HepG2 (cell line): Measurements from ENCODE around the gene SULT2B1. TPM values are rescaled to one million over a fixed set of nuclear protein-coding genes. Genes with fewer than 3 reads are reported as not detected.

ENCODE experiments used
- ATAC-seq: fragments of 200-7000 bp; cut with Tn5 transposase; 3 replicates; pipeline ENCODE4 v1.9.1; 2020; ENCODE audit warnings: mild to moderate bottlenecking, moderate library complexity
- BruUV-seq: library from RNA; stranded (reverse); fragments of 400-500 nt; replicated peaks from 2 replicates; lab custom pipeline; 2021; lab: Mats Ljungman, UMichigan
- CTCF ChIA-PET: fragments of 300-600 bp; formaldehyde crosslinking; extraction: SDS; loops from one replicate; lab custom pipeline; 2021; ENCODE audit warnings: low total read pairs, inconsistent platforms, low intra/inter-chr PET ratio; lab: Yijun Ruan, JAX
- POLR2A ChIA-PET: fragments of 350-600 bp; sonication (Branson Sonifier 250); formaldehyde crosslinking; loops from one replicate; lab custom pipeline; 2020; ENCODE audit warnings: antibody characterized with exemption, inconsistent platforms; lab: Yijun Ruan, JAX
- DNase-seq: peaks from one replicate; pipeline ENCODE4 v3.0.0-alpha.2; 2015; ENCODE audit warnings: low spot score
- FAIRE-seq: peaks from 3 replicates; lab custom pipeline; 2011; peaks lifted over from hg19 to GRCh38; lab: Jason Lieb, UNC
- H2AFZ ChIP-seq: one replicate; pipeline ENCODE4 v1.6.1; 2011; ENCODE audit warnings: low read length, inconsistent platforms
- H3K27ac ChIP-seq: fragments of 300-600 bp; 3 replicates; pipeline ENCODE4 v1.8.0; 2011; ENCODE audit warnings: mixed run types, mild to moderate bottlenecking, mixed read lengths, low read length, inconsistent platforms; ENCODE audit not compliant: insufficient read depth; ENCODE audit errors: extremely low read length
- H3K27me3 ChIP-seq, 2 experiments: fragments of 200-600 bp in 1 of 2; 2 replicates in 1 of 2; 3 replicates in 1 of 2; pipeline versions ENCODE4 v1.6.0 to v1.8.0; 2011; ENCODE audit warnings: low read length in 2 of 2, mild to moderate bottlenecking in 2 of 2, moderate library complexity in 2 of 2, inconsistent platforms in 1 of 2; ENCODE audit not compliant: insufficient read depth in 2 of 2, control insufficient read depth in 1 of 2
- H3K36me3 ChIP-seq, 2 experiments: fragments of 200-600 bp in 1 of 2; replicated peaks in 1 of 2; 2 replicates in 1 of 2; 3 replicates in 1 of 2; pipeline versions ENCODE4 v1.5.1 to v1.8.0; 2011; ENCODE audit warnings: low read length in 2 of 2, inconsistent platforms in 1 of 2; ENCODE audit not compliant: insufficient read depth in 2 of 2, control insufficient read depth in 1 of 2
- H3K4me1 ChIP-seq: 2 replicates; pipeline ENCODE4 v1.5.1; 2012; ENCODE audit warnings: low read length, inconsistent platforms; ENCODE audit not compliant: insufficient read depth
- H3K4me2 ChIP-seq: 2 replicates; pipeline ENCODE4 v1.6.0; 2011; ENCODE audit warnings: low read depth, low read length, inconsistent platforms
- H3K4me3 ChIP-seq, 3 experiments: fragments of 200-600 bp in 1 of 3; sonication (generic), shearing (Covaris generic) in 1 of 3; replicated peaks in 1 of 3; 2 replicates each; pipeline ENCODE4 v1.5.1; 2011 to 2016; ENCODE audit warnings: low read length in 3 of 3, inconsistent platforms in 2 of 3, low read depth in 2 of 3, mild to moderate bottlenecking in 2 of 3, control low read depth in 1 of 3, mixed read lengths in 1 of 3; ENCODE audit not compliant: insufficient read depth in 1 of 3
- H3K79me2 ChIP-seq: one replicate; pipeline ENCODE4 v1.6.1; 2011; ENCODE audit warnings: low read length, inconsistent platforms; ENCODE audit not compliant: insufficient read depth
- H3K9ac ChIP-seq: 2 replicates; pipeline ENCODE4 v1.6.0; 2011; ENCODE audit warnings: mild to moderate bottlenecking, low read depth, low read length, inconsistent platforms; ENCODE audit not compliant: insufficient read depth
- H3K9me3 ChIP-seq: 2 replicates; pipeline ENCODE4 v1.5.1; 2012; ENCODE audit warnings: mild to moderate bottlenecking, low read length
- H4K20me1 ChIP-seq: 2 replicates; pipeline ENCODE4 v1.6.0; 2011; ENCODE audit warnings: inconsistent platforms, mild to moderate bottlenecking, low read length, moderate library complexity; ENCODE audit not compliant: insufficient read depth
- HNRNPK ChIP-seq: fragments of 200-400 bp; formaldehyde crosslinking; IDR thresholded peaks from 2 replicates; pipeline ENCODE4 v1.6.1; 2018; ENCODE audit warnings: low read length, low read depth, moderate library complexity, mild to moderate bottlenecking; ENCODE audit not compliant: poor library complexity, severe bottlenecking
- PCBP1 ChIP-seq: fragments of 200-400 bp; formaldehyde crosslinking; IDR thresholded peaks from 2 replicates; pipeline ENCODE4 v1.6.1; 2017; ENCODE audit warnings: mild to moderate bottlenecking, low read depth, low read length, borderline replicate concordance
- PCBP2 ChIP-seq: fragments of 200-400 bp; formaldehyde crosslinking; optimal IDR thresholded peaks from 2 replicates; pipeline ENCODE3; 2018; ENCODE audit warnings: low read length, low read depth; ENCODE audit not compliant: poor library complexity, severe bottlenecking
- RFXANK ChIP-seq: IDR thresholded peaks from 2 replicates; pipeline ENCODE4 v1.6.1; 2016
- TIGD3 ChIP-seq: sonication (generic); formaldehyde crosslinking; IDR thresholded peaks from 2 replicates; pipeline ENCODE4 v1.5.1; 2020; ENCODE audit warnings: mild to moderate bottlenecking, missing genetic modification reagents, borderline replicate concordance
- ZKSCAN5 ChIP-seq: sonication (generic); formaldehyde crosslinking; IDR thresholded peaks from 2 replicates; pipeline ENCODE4 v1.5.1; 2020; ENCODE audit warnings: mild to moderate bottlenecking, missing genetic modification reagents
- ZNF263 ChIP-seq: sonication (generic); formaldehyde crosslinking; IDR thresholded peaks from 2 replicates; pipeline ENCODE4 v1.4.0; 2020; ENCODE audit warnings: missing genetic modification reagents
- WGBS: methylation state at CpG from one replicate; pipeline ENCODE4 v1.1.6; 2017; ENCODE audit warnings: low lambda C conversion rate; 5-methylcytosine and 5-hydroxymethylcytosine counted together
- in situ Hi-C: cut with HindIII; loops from 2 replicates; pipeline ENCODE4 v1.10.0; 2017; ENCODE audit warnings: low pct_unique_long_range_greater_than_20kb; ENCODE audit not compliant: extremely low pct_ligation_motif_present
- intact Hi-C: fragments of 100-400 bp; cut with micrococcal nuclease; formaldehyde crosslinking; loops from one replicate; pipeline ENCODE4 v1.10.0; 2022; ENCODE audit not compliant: unreplicated experiment
- polyA plus RNA-seq, 8 experiments: library from polyadenylated mRNA; depleted of rRNA in 3 of 8; stranded (reverse) in 7 of 8; unstranded in 1 of 8; fragments of >200 nt; fragmentation: Illumina TruSeq in 4 of 8; extraction: Trizol in 4 of 8; gene quantifications; 2 replicates each; pipeline versions ENCODE4 v1.2.1 to v1.2.3, GENCODE V29; 2011 to 2016; ENCODE audit warnings: low read depth in 4 of 8, missing spikeins in 1 of 8, mixed read lengths in 1 of 8; ENCODE audit not compliant: insufficient read depth in 1 of 8
- total RNA-seq, 5 experiments: library from RNA; depleted of rRNA; stranded (reverse); fragments of >200 nt; fragmentation: Illumina TruSeq; extraction: Trizol; gene quantifications; 2 replicates each; pipeline ENCODE4 v1.2.3, GENCODE V29; 2016; ENCODE audit warnings: low read depth in 1 of 5

SULT2B1 gene
- total and polyA plus RNA-seq, 2 of the 13 experiments (the other 11 are each of a cell fraction or from before 2014, with no cell fraction given): 0.13 TPM; not detected in 1

- ChIA-PET CTCF (interaction anchor here (1.2 to 1.6 kb wide), 3 partner anchors 9 to 92 kb away, joined by 3 to 10 read pairs (median 7); partner anchors contain the start of gene DBP), POLR2A (interaction anchor here (1.3 to 3.4 kb wide), 5 partner anchors 13 to 160 kb away, joined by 3 to 16 read pairs (median 7); partner anchors contain the start of genes RPL18 and SPHK2)
- FAIRE-seq (no peak), DNase-seq (no peak), ATAC-seq (no peak)
- H3K27me3 ChIP-seq: peaks cover 0 to 1% of the 10 kb centered on the region in 2 experiments; a peak in 2 of 5 replicates
- H3K4me3 ChIP-seq: peak overlapping the region in 1 of 3 experiments; percentile 69; a peak in 1 of 6 replicates
- intact Hi-C loops (loop anchor here (2.0 kb wide), 1 partner anchor 34 kb away; no protein-coding TSS in a partner anchor), in situ Hi-C loops (loop anchor here (5.0 kb wide), 2 partner anchors 141 to 196 kb away; no protein-coding TSS in a partner anchor)
- no peaks in the 10 kb centered on the region for H3K79me2 ChIP-seq
- WGBS: 12% methylated on average over 10 of the region's 10 CpGs
- TF ChIP-seq ZNF263: peak; percentile 95
- TF ChIP-seq PCBP1: 0 out of 2 replicates have a peak, but pooled peaks have one; percentile 37
- no peak for TF ChIP-seq RFXANK
- TF ChIP-seq ZKSCAN5 (CRISPR knock-in tag): 0 out of 2 replicates have a peak, but pooled peaks have one; percentile 36
- peak; percentile 46 for TF ChIP-seq HNRNPK
- peak; percentile 83 for TF ChIP-seq PCBP2
- TF ChIP-seq TIGD3 (CRISPR knock-in tag): no peak
- no TSS peak for BruUV-seq
- H3K4me1 ChIP-seq: peaks cover 24% of the 10 kb centered on the region
- H3K9ac ChIP-seq: no peak overlapping the region; the same call in 1 of the 2 replicates
- no peaks in the 10 kb centered on the region for H3K9me3 ChIP-seq
- H2AFZ ChIP-seq: no peak overlapping the region
- no peak overlapping the region for H3K27ac ChIP-seq
- H3K36me3 ChIP-seq: no peaks in the 10 kb centered on the region
- peak overlapping the region; percentile 88; the same call in 1 of the 2 replicates for H3K4me2 ChIP-seq
- no peaks in the 10 kb centered on the region for H4K20me1 ChIP-seq
These were observed 94.8 kb downstream of the SULT2B1 start for GRCh38 chr19:48646722-48647216.
